ENCODE measurements around the gene VAV3.

DNA sequence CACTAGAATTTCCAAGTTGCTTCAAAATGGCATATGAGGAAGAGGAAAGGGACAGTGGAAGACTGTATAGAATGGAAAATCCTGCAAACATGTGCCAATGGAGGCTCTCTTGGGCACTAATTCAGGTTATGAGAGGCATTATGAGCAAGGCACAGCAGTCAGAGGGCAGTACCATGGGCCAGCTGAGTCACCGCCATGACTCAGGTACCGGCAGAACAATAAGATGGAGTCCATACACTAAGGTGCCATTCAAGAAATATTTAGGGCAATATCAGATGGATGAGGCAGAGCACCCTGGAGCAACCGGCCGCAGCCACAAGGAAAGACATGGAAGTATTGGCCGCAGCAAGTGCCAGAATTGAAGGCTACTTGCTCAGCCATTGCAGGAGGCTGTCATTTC lies 25.6 kb upstream of the VAV3 start:
- TF ChIP-seq CTCF (IDR thresholded peaks at IDR 0.05) (no peak), POLR2A (IDR thresholded peaks at IDR 0.05; ENCODE audit: low read depth) (no peak), POLR2AphosphoS5 (IDR thresholded peaks at IDR 0.05) (no peak), EP300 (IDR thresholded peaks at IDR 0.05) (no peak)
